KMS-11 (cell line): ENCODE measurements around the gene RSPH1.

Experiments
- H2AFZ ChIP-seq: fragments of 200-600 bp; sonication (generic); 2 replicates; pipeline ENCODE4 v1.6.1; 2016; ENCODE audit warnings: antibody characterized with exemption, mixed run types, low read depth
- H3K27ac ChIP-seq: fragments of 200-600 bp; sonication (generic); 2 replicates; pipeline ENCODE4 v1.6.1; 2016; ENCODE audit warnings: mild to moderate bottlenecking, mixed run types
- H3K27me3 ChIP-seq: fragments of 200-600 bp; sonication (generic); 2 replicates; pipeline ENCODE4 v1.6.1; 2017; ENCODE audit warnings: mild to moderate bottlenecking, low read depth, mixed run types, moderate library complexity; ENCODE audit not compliant: insufficient read depth
- H3K36me3 ChIP-seq: fragments of 200-600 bp; sonication (generic); 2 replicates; pipeline ENCODE4 v1.6.1; 2017; ENCODE audit warnings: mild to moderate bottlenecking, mixed run types; ENCODE audit not compliant: insufficient read depth
- H3K4me1 ChIP-seq: fragments of 200-600 bp; sonication (generic); 2 replicates; pipeline ENCODE4 v1.6.1; 2016; ENCODE audit warnings: mild to moderate bottlenecking, low read depth, mixed run types; ENCODE audit not compliant: poor library complexity, severe bottlenecking
- H3K4me2 ChIP-seq: fragments of 200-600 bp; sonication (generic); 2 replicates; pipeline ENCODE4 v1.7.0; 2016; ENCODE audit warnings: mild to moderate bottlenecking, mixed run types
- H3K4me3 ChIP-seq: fragments of 200-600 bp; sonication (generic); IDR thresholded peaks from 2 replicates; pipeline ENCODE4 v1.6.1; 2017; ENCODE audit warnings: low read depth, low read length, mixed read lengths; ENCODE audit not compliant: insufficient read depth
- H3K79me2 ChIP-seq: fragments of 200-600 bp; sonication (generic); 2 replicates; pipeline ENCODE4 v1.6.1; 2016; ENCODE audit warnings: low read depth, mixed run types; ENCODE audit not compliant: insufficient read depth
- H3K9ac ChIP-seq: fragments of 200-600 bp; sonication (generic); 2 replicates; pipeline ENCODE4 v1.6.1; 2016; ENCODE audit warnings: mild to moderate bottlenecking, mixed run types
- H4K20me1 ChIP-seq: fragments of 200-600 bp; sonication (generic); 2 replicates; pipeline ENCODE4 v1.6.1; 2016; ENCODE audit warnings: mild to moderate bottlenecking, mixed run types; ENCODE audit not compliant: insufficient read depth
- CTCF ChIP-seq: fragments of 200-600 bp; sonication (generic); conservative IDR thresholded peaks from 2 replicates; pipeline ENCODE4 v1.6.1; 2017; ENCODE audit warnings: low read depth, mild to moderate bottlenecking, antibody characterized with exemption, low read length, moderate library complexity, mixed read lengths

RSPH1 gene

GRCh38 chr21:42432695-42433094, 63.3 kb downstream of the RSPH1 start:
- Histone ChIP-seq H3K79me2 (no peaks in the 10 kb centered on the region), H3K27ac (no peak overlapping the region), H3K9ac (no peak overlapping the region), H3K4me3 (no peak overlapping the region), H3K36me3 (no peaks in the 10 kb centered on the region), H3K27me3 (peaks cover 45% of the 10 kb centered on the region; the same call in 1 of the 2 replicates), H4K20me1 (no peaks in the 10 kb centered on the region), H3K4me2 (no peak overlapping the region), H2AFZ (no peak overlapping the region), H3K4me1 (no peaks in the 10 kb centered on the region)
- TF ChIP-seq CTCF = no peak

DNA sequence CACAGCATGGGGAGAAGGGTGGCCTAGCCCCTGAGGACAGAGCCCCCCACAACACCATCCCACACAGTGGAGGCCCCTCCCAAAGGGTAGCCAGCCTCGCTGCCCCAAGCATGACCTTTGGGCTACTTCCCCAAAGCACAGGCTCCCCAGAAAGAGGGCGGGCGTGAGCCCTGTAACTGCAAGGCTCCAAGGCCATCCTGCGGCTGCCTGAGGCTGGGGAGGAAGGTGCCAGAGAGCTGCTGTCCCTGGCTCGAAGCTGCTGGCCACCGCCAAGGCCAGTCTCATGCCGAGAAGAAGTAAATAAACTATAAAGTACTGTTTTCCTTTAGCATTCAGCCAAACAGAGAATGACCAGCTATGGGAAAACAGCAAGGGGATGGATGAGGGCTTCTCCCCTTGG, 64.8 kb downstream of the RSPH1 start:
- Histone ChIP-seq H3K27ac (no peak overlapping the region), H3K4me3 (no peak overlapping the region), H4K20me1 (no peaks in the 10 kb centered on the region), H3K9ac (no peak overlapping the region), H3K79me2 (no peaks in the 10 kb centered on the region), H3K36me3 (no peaks in the 10 kb centered on the region), H3K4me1 (no peaks in the 10 kb centered on the region), H3K27me3 (peaks cover 45% of the 10 kb centered on the region; the same call in 1 of the 2 replicates), H2AFZ (no peak overlapping the region), H3K4me2 (no peak overlapping the region)
- TF ChIP-seq CTCF = no peak

DNA sequence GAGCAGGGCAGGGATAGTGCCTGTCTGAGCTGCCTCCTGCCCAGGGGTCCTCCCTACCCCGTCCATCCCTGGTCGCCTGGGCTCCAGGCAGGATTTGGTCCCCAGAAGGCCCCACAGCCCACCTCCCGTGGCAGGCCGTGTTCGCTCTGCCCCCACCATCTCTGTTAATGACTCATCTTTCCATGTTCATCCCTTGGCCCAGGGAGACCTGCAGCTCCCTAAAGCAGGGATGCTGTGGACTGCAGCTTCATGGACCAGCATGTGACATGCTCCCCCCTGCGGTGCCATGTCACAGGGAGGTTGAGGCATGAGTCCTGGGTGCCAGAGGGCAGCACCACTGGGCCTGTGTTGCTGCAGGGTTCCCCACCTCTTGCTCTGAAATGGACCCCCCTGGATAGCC, 65.5 kb downstream of the RSPH1 start:
- H3K9ac ChIP-seq = no peak overlapping the region
- no peak overlapping the region for H3K4me2 ChIP-seq
- no peaks in the 10 kb centered on the region for H4K20me1 ChIP-seq
- TF ChIP-seq CTCF = no peak
- H3K36me3 ChIP-seq = no peaks in the 10 kb centered on the region
- no peaks in the 10 kb centered on the region for H3K79me2 ChIP-seq
- no peaks in the 10 kb centered on the region for H3K4me1 ChIP-seq
- H3K4me3 ChIP-seq = no peak overlapping the region
- H3K27ac ChIP-seq = no peak overlapping the region
- H2AFZ ChIP-seq = no peak overlapping the region
- peaks cover 44% of the 10 kb centered on the region; the same call in 1 of the 2 replicates for H3K27me3 ChIP-seq

DNA sequence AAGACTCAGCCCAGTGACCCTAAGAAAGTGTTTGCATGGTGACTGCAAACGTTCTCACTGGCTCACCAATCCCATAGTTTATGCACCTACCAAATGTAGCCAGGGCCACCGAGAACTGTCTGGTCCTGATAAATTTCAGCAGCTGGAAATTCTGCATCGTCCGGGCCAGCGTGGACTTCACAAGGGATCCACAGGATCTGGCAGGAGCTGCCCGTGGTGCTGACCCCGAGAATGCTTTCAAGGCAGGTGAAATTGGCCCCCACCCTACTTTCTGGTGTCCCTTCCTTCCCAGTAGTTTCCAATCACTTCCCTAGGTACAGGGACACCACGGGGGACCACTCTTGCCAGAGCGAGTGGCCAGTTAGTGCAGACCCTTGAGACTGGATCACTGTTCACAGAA, 66.2 kb downstream of the RSPH1 start:
- no peak overlapping the region for H3K27ac ChIP-seq
- peaks cover 46% of the 10 kb centered on the region; the same call in 1 of the 2 replicates for H3K27me3 ChIP-seq
- no peaks in the 10 kb centered on the region for H3K36me3 ChIP-seq
- H3K4me1 ChIP-seq = no peaks in the 10 kb centered on the region
- no peak overlapping the region for H3K4me3 ChIP-seq
- no peak overlapping the region for H3K9ac ChIP-seq
- no peaks in the 10 kb centered on the region for H3K79me2 ChIP-seq
- H3K4me2 ChIP-seq = no peak overlapping the region
- TF ChIP-seq CTCF = no peak
- H2AFZ ChIP-seq = no peak overlapping the region
- H4K20me1 ChIP-seq = no peaks in the 10 kb centered on the region
